T-helper 2 cell treated with Interferon-gamma antibody and Interleukin-4, amounts not matched to agents 5 μg/mL and 100 μg/mL, for 36 hours (primary cell): ENCODE results near the gene RBM19.

Source experiments
- DNase-seq: peaks from one replicate; pipeline ENCODE4 v3.0.0; 2021; ENCODE audit warnings: low spot score
- H3K27ac Mint-ChIP-seq: one replicate; pipeline ENCODE4 v1.8.0; 2021; ENCODE audit warnings: mild to moderate bottlenecking, mixed read lengths
- H3K27me3 Mint-ChIP-seq: one replicate; pipeline ENCODE4 v1.8.0; 2021; ENCODE audit warnings: low read depth, mixed read lengths
- H3K36me3 Mint-ChIP-seq: one replicate; pipeline ENCODE4 v1.8.0; 2021; ENCODE audit warnings: low read depth, mixed read lengths
- H3K4me1 Mint-ChIP-seq: one replicate; pipeline ENCODE4 v1.8.0; 2021; ENCODE audit warnings: low read depth, mixed read lengths
- H3K4me3 Mint-ChIP-seq: one replicate; pipeline ENCODE4 v1.8.0; 2022; ENCODE audit warnings: mild to moderate bottlenecking, moderate library complexity, mixed read lengths
- H3K9me3 Mint-ChIP-seq: one replicate; pipeline ENCODE4 v1.8.0; 2021; ENCODE audit warnings: mixed read lengths

RBM19 gene

GRCh38 chr12:113788020-113788856, 177.9 kb downstream of the RBM19 start:
- Mint-ChIP-seq H3K36me3 (no peaks in the 10 kb centered on the region), H3K9me3 (no peaks in the 10 kb centered on the region), H3K4me1 (no peaks in the 10 kb centered on the region), H3K4me3 (no peak overlapping the region), H3K27me3 (no peaks in the 10 kb centered on the region), H3K27ac (no peak overlapping the region)
- no peak for DNase-seq

DNA sequence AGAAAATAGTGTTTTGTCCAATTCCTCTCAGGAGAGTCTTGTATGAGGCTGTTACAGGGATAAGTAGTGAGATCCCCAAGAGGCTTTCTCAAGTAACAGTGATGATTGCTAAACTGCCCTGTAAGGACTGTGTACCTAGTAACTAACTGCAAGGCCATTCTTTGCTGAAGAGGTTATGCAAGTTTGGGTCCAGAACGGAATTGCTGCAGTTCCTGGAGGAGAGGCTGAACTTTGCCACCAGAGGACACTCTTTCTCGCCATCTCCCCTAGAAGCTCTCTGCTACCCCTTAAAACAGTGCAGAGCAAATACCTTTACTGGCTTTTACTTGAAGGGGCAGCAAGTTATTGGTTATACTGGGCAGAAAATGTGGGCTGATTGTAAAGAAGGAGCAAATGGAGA, 180.0 kb downstream of the RBM19 start:
- Mint-ChIP-seq H3K27me3 (peaks cover 2% of the 10 kb centered on the region), H3K9me3 (no peaks in the 10 kb centered on the region), H3K36me3 (no peaks in the 10 kb centered on the region), H3K27ac (no peak overlapping the region), H3K4me1 (no peaks in the 10 kb centered on the region), H3K4me3 (no peak overlapping the region)
- no peak for DNase-seq

GRCh38 chr12:113783811-113784210, 182.3 kb downstream of the RBM19 start:
- H3K4me1 Mint-ChIP-seq = no peaks in the 10 kb centered on the region
- no peaks in the 10 kb centered on the region for H3K36me3 Mint-ChIP-seq
- H3K4me3 Mint-ChIP-seq = no peak overlapping the region
- no peak for DNase-seq
- H3K9me3 Mint-ChIP-seq = no peaks in the 10 kb centered on the region
- peaks cover 4% of the 10 kb centered on the region for H3K27me3 Mint-ChIP-seq
- H3K27ac Mint-ChIP-seq = no peak overlapping the region

- no peak overlapping the region for H3K4me3 Mint-ChIP-seq
- peaks cover 4% of the 10 kb centered on the region for H3K27me3 Mint-ChIP-seq
- no peaks in the 10 kb centered on the region for H3K36me3 Mint-ChIP-seq
- DNase-seq = no peak
- H3K27ac Mint-ChIP-seq = no peak overlapping the region
- no peaks in the 10 kb centered on the region for H3K9me3 Mint-ChIP-seq
- H3K4me1 Mint-ChIP-seq = no peaks in the 10 kb centered on the region
These were observed 183.3 kb downstream of the RBM19 start for GRCh38 chr12:113782873-113783272.

- Mint-ChIP-seq H3K36me3 (no peaks in the 10 kb centered on the region), H3K4me3 (no peak overlapping the region), H3K27ac (no peak overlapping the region), H3K9me3 (no peaks in the 10 kb centered on the region), H3K27me3 (peaks cover 4% of the 10 kb centered on the region), H3K4me1 (no peaks in the 10 kb centered on the region)
- DNase-seq = no peak
These were observed 184.5 kb downstream of the RBM19 start for GRCh38 chr12:113781415-113782198.

- Mint-ChIP-seq H3K27me3 (peaks cover 4% of the 10 kb centered on the region), H3K27ac (no peak overlapping the region)
These were observed 186.4 kb downstream of the RBM19 start for GRCh38 chr12:113779774-113780173.

DNA sequence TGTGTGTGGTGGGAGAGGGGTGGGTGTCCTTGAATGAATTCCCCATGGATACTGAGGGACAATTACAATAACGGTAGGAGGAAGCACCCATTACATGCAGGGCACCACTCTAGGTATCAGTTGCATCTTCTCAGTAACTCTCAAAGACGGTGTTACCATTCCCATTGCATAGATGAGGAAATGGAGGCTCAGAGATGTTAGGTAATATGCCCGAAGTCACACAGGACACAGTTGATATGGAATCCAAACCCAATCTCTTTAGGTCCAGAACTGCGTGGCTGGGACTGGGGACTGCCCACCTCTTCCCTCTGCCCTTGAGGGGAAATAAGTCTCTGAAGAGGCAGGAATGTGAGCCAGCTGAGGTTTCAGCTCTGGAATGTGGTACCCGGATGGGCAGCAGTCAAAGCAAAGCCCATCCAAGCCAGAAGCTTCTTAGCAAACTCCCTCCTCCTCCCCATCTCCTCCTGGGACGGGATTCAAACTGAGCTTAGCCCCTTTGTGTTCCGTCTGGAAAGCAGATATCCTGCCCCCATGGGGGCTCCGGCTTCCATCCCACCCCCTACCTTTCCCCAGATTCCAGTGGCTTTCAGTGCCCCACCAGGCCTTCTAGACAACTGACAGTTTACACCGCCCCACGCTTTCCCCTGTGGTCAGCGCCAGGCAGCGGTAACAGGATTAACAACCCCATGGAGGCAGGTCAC, 187.5 kb downstream of the RBM19 start:
- DNase-seq = no peak
- no peaks in the 10 kb centered on the region for H3K9me3 Mint-ChIP-seq
- H3K27ac Mint-ChIP-seq = no peak overlapping the region
- no peaks in the 10 kb centered on the region for H3K4me1 Mint-ChIP-seq
- no peak overlapping the region for H3K4me3 Mint-ChIP-seq
- H3K27me3 Mint-ChIP-seq = peaks cover 4% of the 10 kb centered on the region
- no peaks in the 10 kb centered on the region for H3K36me3 Mint-ChIP-seq

More at GRCh38 chr12:113779774-113780173, 186.4 kb downstream of the RBM19 start:
- Mint-ChIP-seq H3K4me3 (no peak overlapping the region), H3K36me3 (no peaks in the 10 kb centered on the region), H3K4me1 (no peaks in the 10 kb centered on the region), H3K9me3 (no peaks in the 10 kb centered on the region)
- DNase-seq = no peak

- H3K27me3 Mint-ChIP-seq = peaks cover 4% of the 10 kb centered on the region
These were observed 188.4 kb downstream of the RBM19 start for GRCh38 chr12:113777751-113778150.

GRCh38 chr12:113776536-113776935, 189.6 kb downstream of the RBM19 start:
- Mint-ChIP-seq H3K4me1 (no peaks in the 10 kb centered on the region), H3K27ac (no peak overlapping the region), H3K27me3 (peaks cover 4% of the 10 kb centered on the region)

More at GRCh38 chr12:113777751-113778150, 188.4 kb downstream of the RBM19 start:
- Mint-ChIP-seq H3K36me3 (no peaks in the 10 kb centered on the region), H3K27ac (no peak overlapping the region), H3K4me1 (no peaks in the 10 kb centered on the region), H3K4me3 (no peak overlapping the region), H3K9me3 (no peaks in the 10 kb centered on the region)
- DNase-seq = no peak

GRCh38 chr12:113774526-113774925, 191.6 kb downstream of the RBM19 start:
- Mint-ChIP-seq H3K27me3 (peaks cover 2% of the 10 kb centered on the region), H3K4me3 (no peak overlapping the region), H3K9me3 (no peaks in the 10 kb centered on the region), H3K4me1 (no peaks in the 10 kb centered on the region), H3K36me3 (no peaks in the 10 kb centered on the region), H3K27ac (no peak overlapping the region)
- no peak for DNase-seq

More at GRCh38 chr12:113776536-113776935, 189.6 kb downstream of the RBM19 start:
- DNase-seq = no peak
- no peak overlapping the region for H3K4me3 Mint-ChIP-seq
- no peaks in the 10 kb centered on the region for H3K9me3 Mint-ChIP-seq
- H3K36me3 Mint-ChIP-seq = no peaks in the 10 kb centered on the region

DNA sequence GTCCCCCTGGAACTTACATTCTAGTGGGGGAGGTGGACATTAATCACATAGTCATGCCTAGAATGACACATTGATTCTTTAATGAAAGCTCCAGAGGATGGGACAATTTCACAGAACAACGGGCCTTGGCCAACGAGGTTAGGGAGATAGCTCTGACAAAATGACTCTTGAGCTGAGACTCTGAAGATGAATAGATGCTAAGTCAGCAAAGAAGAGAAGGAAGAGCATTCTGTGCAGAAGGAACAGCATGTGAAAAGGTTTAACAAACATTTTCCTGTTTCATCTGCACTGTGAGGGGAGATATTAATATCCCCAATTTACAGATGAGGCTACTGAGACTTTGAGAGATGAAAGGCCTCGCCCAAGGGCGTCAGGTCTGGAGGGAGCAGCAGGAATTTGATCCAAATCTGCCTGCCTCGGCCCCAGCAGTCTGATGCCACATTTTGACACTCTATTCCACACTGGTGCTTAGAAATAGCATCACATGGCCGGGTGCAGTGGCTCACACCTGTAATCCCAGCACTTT, 193.6 kb downstream of the RBM19 start:
- H3K27ac Mint-ChIP-seq = no peak overlapping the region
- no peaks in the 10 kb centered on the region for H3K4me1 Mint-ChIP-seq
- no peaks in the 10 kb centered on the region for H3K27me3 Mint-ChIP-seq
- no peaks in the 10 kb centered on the region for H3K36me3 Mint-ChIP-seq
- H3K4me3 Mint-ChIP-seq = no peak overlapping the region
- no peak for DNase-seq
- H3K9me3 Mint-ChIP-seq = no peaks in the 10 kb centered on the region

GRCh38 chr12:113770389-113770865, 195.7 kb downstream of the RBM19 start:
- Mint-ChIP-seq H3K4me1 (no peaks in the 10 kb centered on the region), H3K27me3 (no peaks in the 10 kb centered on the region), H3K4me3 (no peak overlapping the region), H3K36me3 (no peaks in the 10 kb centered on the region), H3K27ac (no peak overlapping the region), H3K9me3 (no peaks in the 10 kb centered on the region)
- no peak for DNase-seq

- DNase-seq = no peak
- no peak overlapping the region for H3K27ac Mint-ChIP-seq
- no peak overlapping the region for H3K4me3 Mint-ChIP-seq
- H3K4me1 Mint-ChIP-seq = no peaks in the 10 kb centered on the region
- no peaks in the 10 kb centered on the region for H3K36me3 Mint-ChIP-seq
- H3K27me3 Mint-ChIP-seq = no peaks in the 10 kb centered on the region
- H3K9me3 Mint-ChIP-seq = no peaks in the 10 kb centered on the region
These were observed 196.8 kb downstream of the RBM19 start for GRCh38 chr12:113769305-113769704.
